Prostate gland (tissue), 2 donors: ENCODE results near the gene CCDC127. TPM values are rescaled to one million over a fixed set of nuclear protein-coding genes. Genes with fewer than 3 reads are reported as not detected.
A peak's percentile ranks its signal among the peaks of the same experiment; 100 is the strongest.

Experiments used
- DNase-seq: peaks from one replicate; pipeline ENCODE4 v3.0.0-alpha.2; 2019; ENCODE audit warnings: low spot score
- H3K27ac ChIP-seq, 2 donors: fragments of 200-600 bp; sonication (generic); 2 replicates each; pipeline ENCODE4 v1.5.1; 2017 to 2019
- H3K27me3 ChIP-seq: fragments of 200-600 bp; sonication (generic); replicated peaks from 2 replicates; pipeline ENCODE4 v1.5.1; 2019; ENCODE audit not compliant: insufficient read depth
- H3K36me3 ChIP-seq, 2 donors: fragments of 200-600 bp; sonication (generic); 1 replicate in 1 of 2; 2 replicates in 1 of 2; pipeline versions ENCODE4 v1.5.1 to v1.8.1; 2017 to 2019
- H3K4me1 ChIP-seq: fragments of 200-600 bp; sonication (generic); replicated peaks from 2 replicates; pipeline ENCODE4 v1.5.1; 2019
- H3K4me3 ChIP-seq, 2 donors: fragments of 200-600 bp; sonication (generic); 2 replicates each; pipeline ENCODE4 v1.5.1; 2017 to 2019
- H3K9me3 ChIP-seq: fragments of 200-600 bp; sonication (generic); 2 replicates; pipeline ENCODE4 v1.5.1; 2017
- POLR2A ChIP-seq: fragments of 450-650 bp; IDR thresholded peaks from one replicate; pipeline ENCODE4 v1.6.1; 2016; ENCODE audit warnings: antibody characterized with exemption, mild to moderate bottlenecking
- POLR2AphosphoS5 ChIP-seq: sonication (generic); formaldehyde crosslinking; IDR thresholded peaks from one replicate; pipeline ENCODE4 v1.6.1; 2017; ENCODE audit warnings: antibody characterized with exemption
- WGBS: methylation state at CpG from one replicate; pipeline ENCODE4 v1.1.5; 2018; 5-methylcytosine and 5-hydroxymethylcytosine counted together
- intact Hi-C: fragments of 100-400 bp; cut with DNase I; formaldehyde crosslinking; loops from one replicate; pipeline ENCODE4 v1.14.2; 2022
- total RNA-seq, 2 donors: library from RNA; depleted of rRNA; stranded (reverse); fragments of >200 nt; gene quantifications; one replicate each; pipeline ENCODE4 v1.1.0, GENCODE V29; 2016
- TF ChIP-seq, protein P1 (sequence below), 4 experiments: fragments of 200-600 bp in 2 of 4; fragments of 450-650 bp in 2 of 4; sonication (generic) in 2 of 4; IDR thresholded peaks; 1 replicate in 3 of 4; 2 replicates in 1 of 4; pipeline ENCODE4 v1.5.1; 2016 to 2019; ENCODE audit warnings: antibody characterized with exemption in 4 of 4, mild to moderate bottlenecking in 2 of 4, moderate library complexity in 2 of 4

Gene CCDC127
- total RNA-seq, 2 donors from 2014 or later = 4.7 to 5.2 TPM

DNA sequence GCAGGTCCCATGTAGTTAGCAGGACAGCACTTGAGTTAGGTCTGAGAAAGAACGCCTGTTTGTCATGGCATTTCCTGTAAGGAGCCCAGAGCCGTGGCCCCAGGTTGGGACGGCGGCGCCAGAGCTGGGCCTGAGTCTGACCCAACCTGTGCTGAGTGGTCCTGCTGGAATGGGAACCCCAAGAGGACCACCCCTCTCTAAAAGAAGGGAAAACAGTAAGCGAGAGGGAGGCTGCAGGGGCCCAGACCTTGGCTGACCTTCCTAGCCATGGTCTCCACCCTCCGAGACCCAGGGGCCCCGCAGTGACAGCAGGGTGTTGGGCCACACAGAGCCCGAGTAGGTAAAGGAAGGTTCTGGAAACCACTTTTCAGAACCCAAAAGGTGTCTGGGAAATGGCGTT, 28.5 kb downstream of the CCDC127 start:
- H3K36me3 ChIP-seq = no peaks in the 10 kb centered on the region
- no peak for TF ChIP-seq POLR2A
- no peak for TF ChIP-seq POLR2AphosphoS5
- TF ChIP-seq, protein P1, sequence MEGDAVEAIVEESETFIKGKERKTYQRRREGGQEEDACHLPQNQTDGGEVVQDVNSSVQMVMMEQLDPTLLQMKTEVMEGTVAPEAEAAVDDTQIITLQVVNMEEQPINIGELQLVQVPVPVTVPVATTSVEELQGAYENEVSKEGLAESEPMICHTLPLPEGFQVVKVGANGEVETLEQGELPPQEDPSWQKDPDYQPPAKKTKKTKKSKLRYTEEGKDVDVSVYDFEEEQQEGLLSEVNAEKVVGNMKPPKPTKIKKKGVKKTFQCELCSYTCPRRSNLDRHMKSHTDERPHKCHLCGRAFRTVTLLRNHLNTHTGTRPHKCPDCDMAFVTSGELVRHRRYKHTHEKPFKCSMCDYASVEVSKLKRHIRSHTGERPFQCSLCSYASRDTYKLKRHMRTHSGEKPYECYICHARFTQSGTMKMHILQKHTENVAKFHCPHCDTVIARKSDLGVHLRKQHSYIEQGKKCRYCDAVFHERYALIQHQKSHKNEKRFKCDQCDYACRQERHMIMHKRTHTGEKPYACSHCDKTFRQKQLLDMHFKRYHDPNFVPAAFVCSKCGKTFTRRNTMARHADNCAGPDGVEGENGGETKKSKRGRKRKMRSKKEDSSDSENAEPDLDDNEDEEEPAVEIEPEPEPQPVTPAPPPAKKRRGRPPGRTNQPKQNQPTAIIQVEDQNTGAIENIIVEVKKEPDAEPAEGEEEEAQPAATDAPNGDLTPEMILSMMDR (IDR thresholded peaks at IDR 0.05) = no peak
- H3K9me3 ChIP-seq = no peaks in the 10 kb centered on the region
- no peak overlapping the region for H3K27ac ChIP-seq
- H3K4me1 ChIP-seq = peaks cover 5% of the 10 kb centered on the region
- intact Hi-C loops = no loop called here
- H3K27me3 ChIP-seq = no peaks in the 10 kb centered on the region
- 92% methylated on average over 10 of the region's 10 CpGs for WGBS
- DNase-seq = no peak
- H3K4me3 ChIP-seq = no peak overlapping the region

DNA sequence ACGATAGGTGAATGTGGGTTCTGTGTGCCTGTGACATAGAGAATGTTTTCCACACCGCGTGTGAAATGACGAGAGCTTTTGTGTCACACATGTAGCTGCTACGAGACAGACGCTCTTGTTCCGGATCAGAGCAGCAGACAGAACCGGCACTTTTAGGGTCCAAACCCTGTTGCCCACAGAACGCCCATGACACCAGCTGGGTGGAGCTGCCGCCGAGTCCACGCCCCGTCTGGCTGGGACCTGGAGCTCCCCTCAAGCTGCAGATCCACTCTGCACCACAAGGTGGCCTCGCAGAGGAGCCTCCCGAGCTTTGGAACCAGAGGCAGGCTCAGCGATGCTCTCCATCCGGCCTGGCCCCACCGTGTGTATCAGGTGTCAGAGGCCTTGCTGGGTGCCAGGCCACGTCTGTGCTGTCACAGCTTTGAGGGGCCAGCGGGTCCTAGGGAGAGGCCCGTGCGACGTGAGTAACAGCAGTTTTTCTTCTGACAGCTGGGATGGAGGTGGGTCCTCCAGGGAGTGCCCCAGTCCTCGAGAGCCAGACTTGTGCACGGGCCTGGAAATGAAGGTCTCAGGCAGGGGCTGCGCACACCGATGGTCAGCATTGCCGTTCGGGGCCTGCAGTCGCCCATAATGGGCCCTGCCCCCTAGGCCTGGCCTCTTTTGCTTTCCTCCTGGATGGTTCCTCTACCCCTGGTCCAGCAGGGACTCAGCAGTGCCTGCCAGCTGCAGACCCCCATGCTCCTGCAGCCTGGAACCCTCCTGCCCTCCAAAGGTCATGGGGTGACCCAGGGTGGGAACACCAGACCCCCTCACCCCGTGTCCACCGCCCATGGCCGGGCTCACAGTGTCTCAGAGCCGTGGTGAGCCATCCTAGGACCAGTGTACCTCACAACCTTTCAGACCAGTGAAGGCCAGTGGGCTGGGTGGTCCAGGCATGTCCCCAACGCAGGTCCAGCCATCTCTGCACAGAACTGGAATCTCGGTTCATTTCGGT, 29.2 kb downstream of the CCDC127 start:
- H3K4me3 ChIP-seq = no peak overlapping the region
- no peaks in the 10 kb centered on the region for H3K36me3 ChIP-seq
- WGBS = 42% methylated on average over 22 of the region's 37 CpGs
- no peak overlapping the region for H3K27ac ChIP-seq
- no peaks in the 10 kb centered on the region for H3K27me3 ChIP-seq
- H3K4me1 ChIP-seq = peaks cover 5% of the 10 kb centered on the region
- DNase-seq = peak; percentile 83
- intact Hi-C loops = no loop called here
- H3K9me3 ChIP-seq = no peaks in the 10 kb centered on the region
- TF ChIP-seq POLR2AphosphoS5 (peak; percentile 47), POLR2A (no peak)
- TF ChIP-seq, protein P1 (IDR thresholded peaks at IDR 0.05) = peak; percentile 73 to 93 (median 83)

GRCh38 chr5:187617-188451, 30.1 kb downstream of the CCDC127 start:
- peaks cover 5% of the 10 kb centered on the region for H3K4me1 ChIP-seq
- no peaks in the 10 kb centered on the region for H3K36me3 ChIP-seq
- no peaks in the 10 kb centered on the region for H3K27me3 ChIP-seq
- WGBS = 50% methylated on average over 21 of the region's 21 CpGs
- H3K9me3 ChIP-seq = no peaks in the 10 kb centered on the region
- H3K4me3 ChIP-seq = no peak overlapping the region
- DNase-seq = no peak
- no peak for TF ChIP-seq POLR2AphosphoS5
- no peak for TF ChIP-seq POLR2A
- TF ChIP-seq, protein P1 (IDR thresholded peaks at IDR 0.05) = no peak
- intact Hi-C loops = no loop called here
- H3K27ac ChIP-seq = no peak overlapping the region

DNA sequence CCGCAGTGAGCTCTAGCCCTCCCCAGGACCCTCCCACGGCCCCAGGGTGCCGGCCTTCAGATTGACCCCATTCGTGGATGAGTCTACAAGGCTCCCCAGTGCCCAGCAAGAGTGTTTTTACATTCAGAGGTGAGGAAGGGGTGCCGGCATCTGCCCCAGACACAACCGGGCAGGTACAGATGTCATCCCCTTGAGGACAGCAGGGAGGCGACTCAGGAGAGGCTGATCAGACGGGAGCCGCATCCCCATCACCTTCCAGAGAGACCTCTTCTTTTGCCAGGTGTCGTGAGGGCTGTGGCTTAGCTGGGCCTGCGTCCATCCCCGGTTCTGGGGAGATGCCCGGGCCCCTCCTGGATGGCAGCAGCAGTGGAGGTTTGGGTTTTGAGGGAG, 30.9 kb downstream of the CCDC127 start:
- 85% methylated on average over 13 of the region's 13 CpGs for WGBS
- peaks cover 5% of the 10 kb centered on the region for H3K4me1 ChIP-seq
- no peak for DNase-seq
- H3K27me3 ChIP-seq = no peaks in the 10 kb centered on the region
- TF ChIP-seq POLR2AphosphoS5 (no peak), POLR2A (no peak)
- TF ChIP-seq, protein P1 (IDR thresholded peaks at IDR 0.05) = no peak
- H3K4me3 ChIP-seq = no peak overlapping the region
- intact Hi-C loops = no loop called here
- no peaks in the 10 kb centered on the region for H3K9me3 ChIP-seq
- H3K36me3 ChIP-seq = no peaks in the 10 kb centered on the region
- H3K27ac ChIP-seq = no peak overlapping the region
